GM12878 (cell line): ENCODE measurements around the gene SLCO2A1. TPM values are rescaled to one million over a fixed set of nuclear protein-coding genes. Genes with fewer than 3 reads are reported as not detected.

Experiments
- ATAC-seq: fragments of 200-7000 bp; cut with Tn5 transposase; 3 replicates; pipeline ENCODE4 v1.9.1; 2020; ENCODE audit warnings: mild to moderate bottlenecking, moderate library complexity
- BruUV-seq: library from RNA; stranded (reverse); fragments of 400-500 nt; replicated peaks from 2 replicates; lab custom pipeline; 2021; lab: Mats Ljungman, UMichigan
- CTCF ChIA-PET: fragments of 300-600 bp; sonication (Branson Sonifier 250); formaldehyde crosslinking; extraction: SDS; loops from one replicate; lab custom pipeline; 2021; ENCODE audit warnings: inconsistent platforms; lab: Yijun Ruan, JAX
- POLR2A ChIA-PET: fragments of 350-600 bp; formaldehyde crosslinking; extraction: SDS; loops from one replicate; lab custom pipeline; 2021; ENCODE audit warnings: inconsistent platforms; lab: Charles Lee
- RAD21 ChIA-PET: fragments of 300-600 bp; sonication (Branson Sonifier 250); formaldehyde crosslinking; loops from one replicate; lab custom pipeline; 2023; ENCODE audit warnings: antibody characterized with exemption; ENCODE audit not compliant: unreplicated experiment; lab: Charles Lee
- SMC1A ChIA-PET: fragments of 300-600 bp; sonication (Branson Sonifier 250); formaldehyde crosslinking; loops from one replicate; lab custom pipeline; 2023; ENCODE audit not compliant: unreplicated experiment, uncharacterized antibody; lab: Charles Lee
- DNase-seq: peaks from one replicate; pipeline ENCODE4 v3.0.0-alpha.2; 2011; ENCODE audit warnings: low read depth, low spot score
- FAIRE-seq: peaks from 3 replicates; lab custom pipeline; 2011; peaks lifted over from hg19 to GRCh38; lab: Jason Lieb, UNC
- H2AFZ ChIP-seq: 2 replicates; pipeline ENCODE4 v1.6.0; 2011; ENCODE audit warnings: low read depth, low read length, control low read depth; ENCODE audit not compliant: control insufficient read depth
- H3K27ac ChIP-seq: 2 replicates; pipeline ENCODE4 v1.5.1; 2011; ENCODE audit warnings: control low read depth; ENCODE audit not compliant: control insufficient read depth, insufficient read depth
- H3K27me3 ChIP-seq, 2 experiments: replicated peaks in 1 of 2; 2 replicates each; pipeline versions ENCODE4 v1.6.0 to v1.6.1; 2011; ENCODE audit warnings: low read length in 1 of 2; ENCODE audit not compliant: control insufficient read depth in 2 of 2, insufficient read depth in 2 of 2
- H3K36me3 ChIP-seq, 2 experiments: 2 replicates each; pipeline ENCODE4 v1.5.1; 2011; ENCODE audit warnings: low read length in 1 of 2; ENCODE audit not compliant: control insufficient read depth in 2 of 2, insufficient read depth in 2 of 2
- H3K4me1 ChIP-seq: 2 replicates; pipeline ENCODE4 v1.6.1; 2011; ENCODE audit warnings: mild to moderate bottlenecking, low read length, moderate library complexity, mixed read lengths; ENCODE audit not compliant: control insufficient read depth, insufficient read depth
- H3K4me2 ChIP-seq: 2 replicates; pipeline ENCODE4 v1.6.0; 2011; ENCODE audit warnings: control low read depth; ENCODE audit not compliant: control insufficient read depth, insufficient read depth
- H3K4me3 ChIP-seq: fragments of 200-600 bp; sonication (generic); 2 replicates; pipeline ENCODE4 v1.5.1; 2016
- H3K79me2 ChIP-seq: 2 replicates; pipeline ENCODE4 v1.6.0; 2011; ENCODE audit warnings: low read length; ENCODE audit not compliant: control insufficient read depth, insufficient read depth
- H3K9ac ChIP-seq: 2 replicates; pipeline ENCODE4 v1.8.0; 2011; ENCODE audit warnings: low read length, control low read depth, mixed read lengths; ENCODE audit not compliant: control insufficient read depth, insufficient read depth
- H3K9me3 ChIP-seq: replicated peaks from 3 replicates; pipeline ENCODE4 v1.5.1; 2011; ENCODE audit warnings: mild to moderate bottlenecking, low read length; ENCODE audit not compliant: control insufficient read depth, insufficient read depth
- H4K20me1 ChIP-seq: 2 replicates; pipeline ENCODE4 v1.6.0; 2011; ENCODE audit not compliant: control insufficient read depth, insufficient read depth
- E2F8 ChIP-seq: fragments of 450-650 bp; IDR thresholded peaks from 2 replicates; pipeline ENCODE4 v1.6.1; 2018; ENCODE audit warnings: mild to moderate bottlenecking, low read depth, moderate library complexity; ENCODE audit not compliant: partially characterized antibody
- ETV6 ChIP-seq, 2 experiments: fragments of 450-650 bp in 1 of 2; IDR thresholded peaks in 1 of 2; conservative IDR thresholded peaks in 1 of 2; 2 replicates each; pipeline ENCODE4 v1.6.1; 2014; ENCODE audit warnings: antibody characterized with exemption in 1 of 2, borderline replicate concordance in 1 of 2, low read depth in 1 of 2, mild to moderate bottlenecking in 1 of 2, moderate library complexity in 1 of 2
- MTA3 ChIP-seq: IDR thresholded peaks from 2 replicates; pipeline ENCODE4 v1.6.1; 2012; ENCODE audit warnings: low read length, inconsistent platforms, borderline replicate concordance
- POLR2A ChIP-seq: IDR thresholded peaks from 2 replicates; pipeline ENCODE4 v1.6.1; 2011; ENCODE audit warnings: low read depth, mild to moderate bottlenecking, low read length
- RAD51 ChIP-seq: fragments of 450-650 bp; IDR thresholded peaks from 2 replicates; pipeline ENCODE4 v1.6.1; 2016; ENCODE audit warnings: moderate library complexity, mild to moderate bottlenecking, inconsistent platforms
- STAT1 ChIP-seq: fragments of 450-650 bp; conservative IDR thresholded peaks from 2 replicates; pipeline ENCODE4 v1.6.1; 2014; ENCODE audit warnings: antibody characterized with exemption, mild to moderate bottlenecking
- ZBTB40 ChIP-seq: fragments of 450-650 bp; IDR thresholded peaks from 2 replicates; pipeline ENCODE4 v1.6.1; 2016; ENCODE audit warnings: mild to moderate bottlenecking, moderate library complexity, borderline replicate concordance
- ZNF207 ChIP-seq: fragments of 450-650 bp; IDR thresholded peaks from 2 replicates; pipeline ENCODE4 v1.6.1; 2014; ENCODE audit warnings: antibody characterized with exemption, mild to moderate bottlenecking, borderline replicate concordance
- ZNF24 ChIP-seq: fragments of 450-650 bp; IDR thresholded peaks from 2 replicates; pipeline ENCODE4 v1.6.1; 2017; ENCODE audit warnings: antibody characterized with exemption, mild to moderate bottlenecking
- WGBS: methylation state at CpG from one replicate; pipeline ENCODE4 v1.1.6; 2016; ENCODE audit warnings: low lambda C conversion rate; ENCODE audit not compliant: insufficient replicate concordance, insufficient coverage; ENCODE audit errors: missing lambda C conversion rate; 5-methylcytosine and 5-hydroxymethylcytosine counted together
- in situ Hi-C: fragments of 300-500 bp; cut with MboI; formaldehyde crosslinking; loops from 9 replicates; pipeline ENCODE4 v1.14.3; 2018; ENCODE audit warnings: mixed read lengths
- intact Hi-C: fragments of 100-400 bp; cut with micrococcal nuclease; formaldehyde crosslinking; loops from one replicate; pipeline ENCODE4 v1.14.2; 2022; ENCODE audit not compliant: unreplicated experiment
- polyA plus RNA-seq, 11 experiments: library from polyadenylated mRNA; depleted of rRNA in 4 of 11; unstranded in 6 of 11; stranded (reverse) in 5 of 11; fragments of >200 nt; fragmentation: Nextera tagmentation in 4 of 11; fragmentation: Illumina TruSeq in 1 of 11; extraction: Ambion mirVana in 4 of 11; extraction: Trizol in 1 of 11; gene quantifications; 1 replicate in 1 of 11; 2 replicates in 10 of 11; pipeline versions ENCODE4 v1.2.1 to v1.2.3, GENCODE V29; 2011 to 2016; ENCODE audit warnings: inconsistent platforms in 2 of 11, missing spikeins in 2 of 11, low read depth in 1 of 11
- total RNA-seq, 4 experiments: library from RNA; depleted of rRNA in 3 of 4; stranded (reverse); fragments of >200 nt in 3 of 4; fragmentation: Illumina TruSeq in 1 of 4; extraction: Trizol in 1 of 4; gene quantifications; 2 replicates each; pipeline versions ENCODE4 v1.2.1 to v1.2.3, GENCODE V29; 2013 to 2021
- TF ChIP-seq, protein P1 (sequence below): IDR thresholded peaks from 2 replicates; pipeline ENCODE4 v1.6.1; 2012; ENCODE audit warnings: low read depth, low read length, improper control_type of control experiment

Gene SLCO2A1
- total and polyA plus RNA-seq, 10 of the 15 experiments (the other 5 are each of a cell fraction or from before 2014, with no cell fraction given) = 0.05 TPM; not detected in 9

DNA sequence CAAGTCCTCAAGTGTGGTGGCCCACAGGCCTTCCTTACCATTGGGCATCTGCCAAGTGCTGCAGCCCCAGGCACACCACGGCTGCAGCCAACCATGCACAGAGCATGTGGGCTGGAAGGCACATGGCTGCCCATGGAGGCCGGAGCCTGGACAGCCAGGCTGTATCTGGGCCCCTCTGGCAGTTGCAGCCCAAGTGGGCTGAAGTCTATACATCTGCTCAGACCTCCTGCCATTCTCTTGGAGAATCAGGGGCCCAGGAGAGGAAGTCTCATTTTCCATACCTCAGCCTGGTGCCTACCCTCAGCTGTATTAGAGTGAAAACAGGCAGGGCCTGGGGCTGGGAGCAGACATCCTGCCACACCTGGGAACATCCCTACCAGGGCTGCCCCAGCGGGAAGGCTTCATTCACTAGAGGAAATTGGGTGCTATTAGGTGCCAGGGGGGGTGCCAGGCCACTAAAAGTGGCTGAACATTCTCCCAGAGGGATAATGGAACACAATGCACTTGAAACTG is 48.0 kb upstream of the SLCO2A1 start:
- DNase-seq = no peak
- ATAC-seq = no peak
- WGBS = 2% methylated on average over 3 of the region's 3 CpGs
- Histone ChIP-seq H3K36me3 (no peaks in the 10 kb centered on the region), H3K27ac (no peak overlapping the region), H3K9me3 (no peaks in the 10 kb centered on the region), H4K20me1 (no peaks in the 10 kb centered on the region), H3K9ac (no peak overlapping the region), H3K27me3 (no peaks in the 10 kb centered on the region; a peak in 2 of 4 replicates), H3K79me2 (no peaks in the 10 kb centered on the region), H3K4me3 (no peak overlapping the region), H3K4me1 (no peaks in the 10 kb centered on the region), H3K4me2 (no peak overlapping the region), H2AFZ (no peak overlapping the region)
- ChIA-PET POLR2A (no interaction called here), SMC1A (no interaction called here), CTCF (no interaction called here), RAD21 (no interaction called here)
- intact Hi-C loops (no loop called here), in situ Hi-C loops (no loop called here)
- no TSS peak for BruUV-seq
- TF ChIP-seq POLR2A (no peak), MTA3 (no peak), STAT1 (no peak), RAD51 (no peak), ZBTB40 (no peak), ZNF207 (no peak), ETV6 (conservative IDR thresholded peaks at IDR 0.05 in 1 of 2, IDR thresholded peaks at IDR 0.05 in 1 of 2; ENCODE audit: borderline replicate concordance in 1 of 2, low read depth in 1 of 2) (no peak), E2F8 (no peak), ZNF24 (no peak)
- TF ChIP-seq, protein P1, sequence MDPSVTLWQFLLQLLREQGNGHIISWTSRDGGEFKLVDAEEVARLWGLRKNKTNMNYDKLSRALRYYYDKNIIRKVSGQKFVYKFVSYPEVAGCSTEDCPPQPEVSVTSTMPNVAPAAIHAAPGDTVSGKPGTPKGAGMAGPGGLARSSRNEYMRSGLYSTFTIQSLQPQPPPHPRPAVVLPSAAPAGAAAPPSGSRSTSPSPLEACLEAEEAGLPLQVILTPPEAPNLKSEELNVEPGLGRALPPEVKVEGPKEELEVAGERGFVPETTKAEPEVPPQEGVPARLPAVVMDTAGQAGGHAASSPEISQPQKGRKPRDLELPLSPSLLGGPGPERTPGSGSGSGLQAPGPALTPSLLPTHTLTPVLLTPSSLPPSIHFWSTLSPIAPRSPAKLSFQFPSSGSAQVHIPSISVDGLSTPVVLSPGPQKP = no peak
- no peak for FAIRE-seq
